ENCODE results near the gene ANGPTL5.
"Not testable (repeated sequence)": the region's sequence is repeated elsewhere in the genome, so short reads cannot be mapped to it uniquely, and the experiment has no call there.

Gene ANGPTL5

DNA sequence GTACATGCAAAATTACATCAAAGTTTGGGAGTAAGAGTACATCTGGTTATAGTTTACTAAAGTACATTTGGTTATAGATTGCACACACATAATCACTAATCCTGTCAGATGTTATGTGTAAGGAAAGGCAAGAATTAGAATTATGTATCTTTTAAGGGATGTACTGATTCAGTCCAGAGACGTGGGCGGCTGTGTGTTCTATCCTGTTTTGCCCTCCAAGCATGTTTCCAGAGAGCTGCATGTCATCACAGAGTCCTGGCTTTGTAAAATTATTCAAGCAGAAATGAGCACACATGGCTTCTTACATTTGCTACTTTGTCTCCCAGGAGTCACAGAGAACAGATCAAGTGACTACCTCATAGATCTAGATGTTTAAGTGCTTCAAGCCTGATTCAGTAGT is 34.7 kb downstream of the ANGPTL5 start:
- no peak for DNase-seq

DNA sequence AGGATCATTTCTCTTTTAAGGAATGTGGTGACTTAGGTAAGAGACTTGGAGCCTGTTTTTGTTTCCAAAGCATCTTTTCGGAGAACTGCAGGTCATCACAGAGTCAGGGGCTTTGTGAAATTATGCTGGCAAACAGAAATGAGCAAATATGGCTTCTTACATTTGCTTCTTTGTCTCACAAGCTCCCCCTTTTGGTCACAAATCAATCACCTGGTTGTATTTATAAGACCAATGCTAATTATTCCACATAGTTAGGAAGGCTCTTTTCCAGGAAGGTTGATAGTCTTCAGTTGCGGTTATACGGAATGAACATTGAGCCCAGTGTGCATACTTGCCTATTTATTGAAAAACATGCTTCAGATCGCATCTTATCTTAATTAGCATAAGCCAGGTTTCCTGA is 36.1 kb downstream of the ANGPTL5 start:
- no peak for DNase-seq

GRCh38 chr11:101872171-101872882 is 44.0 kb downstream of the ANGPTL5 start:
- no peak for DNase-seq

- DNase-seq, result no peak
Observed at GRCh38 chr11:101870510-101870909, 45.8 kb downstream of the ANGPTL5 start.

- no peak for DNase-seq
Observed at GRCh38 chr11:101867951-101868350, 48.4 kb downstream of the ANGPTL5 start.

DNA sequence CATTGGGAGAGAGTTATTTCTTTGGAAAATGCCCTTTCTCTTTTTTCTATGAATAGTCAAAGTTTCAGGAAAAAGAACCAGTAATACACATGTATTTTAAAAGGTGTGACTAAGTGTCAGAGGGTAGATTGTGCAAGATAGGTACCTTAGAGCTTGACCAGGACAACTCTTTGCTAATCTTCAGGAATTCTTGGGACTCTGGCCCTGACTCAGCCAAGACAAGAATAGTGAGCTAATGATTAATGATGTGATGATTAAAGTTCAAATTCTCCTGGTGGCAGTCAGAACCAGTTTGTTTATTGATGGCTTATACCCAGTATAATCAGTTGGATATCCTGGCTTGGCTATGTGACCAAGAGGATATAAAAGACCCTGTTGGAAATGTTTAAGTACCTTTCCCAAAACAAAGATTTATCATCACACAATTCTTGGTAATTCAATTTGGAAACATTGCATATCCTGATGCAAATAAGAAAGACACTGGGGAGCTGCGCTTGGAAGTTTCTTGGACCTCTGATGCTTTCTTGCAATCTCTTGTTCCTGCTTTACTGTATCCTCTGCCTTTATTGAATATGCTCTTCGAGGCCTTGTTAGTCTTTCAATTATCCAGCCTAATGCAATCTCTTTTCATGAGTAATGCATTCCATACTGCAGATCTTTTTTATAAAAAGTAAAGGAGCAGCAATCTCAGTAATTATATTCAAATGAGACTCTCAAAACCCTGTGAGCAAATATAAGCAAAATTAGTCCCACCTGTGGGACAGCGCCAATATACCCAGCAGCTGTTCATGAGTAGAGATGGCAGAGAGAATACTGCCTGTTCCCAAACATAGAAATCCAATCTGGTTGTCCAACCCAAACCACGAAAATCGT is 49.5 kb downstream of the ANGPTL5 start:
- no peak for DNase-seq

GRCh38 chr11:101864098-101864497 is 52.2 kb downstream of the ANGPTL5 start:
- DNase-seq, result no peak

GRCh38 chr11:101863361-101863760 is 53.0 kb downstream of the ANGPTL5 start:
- DNase-seq, result no peak

- no peak for DNase-seq
Observed at GRCh38 chr11:101862391-101863233, 53.7 kb downstream of the ANGPTL5 start.

DNA sequence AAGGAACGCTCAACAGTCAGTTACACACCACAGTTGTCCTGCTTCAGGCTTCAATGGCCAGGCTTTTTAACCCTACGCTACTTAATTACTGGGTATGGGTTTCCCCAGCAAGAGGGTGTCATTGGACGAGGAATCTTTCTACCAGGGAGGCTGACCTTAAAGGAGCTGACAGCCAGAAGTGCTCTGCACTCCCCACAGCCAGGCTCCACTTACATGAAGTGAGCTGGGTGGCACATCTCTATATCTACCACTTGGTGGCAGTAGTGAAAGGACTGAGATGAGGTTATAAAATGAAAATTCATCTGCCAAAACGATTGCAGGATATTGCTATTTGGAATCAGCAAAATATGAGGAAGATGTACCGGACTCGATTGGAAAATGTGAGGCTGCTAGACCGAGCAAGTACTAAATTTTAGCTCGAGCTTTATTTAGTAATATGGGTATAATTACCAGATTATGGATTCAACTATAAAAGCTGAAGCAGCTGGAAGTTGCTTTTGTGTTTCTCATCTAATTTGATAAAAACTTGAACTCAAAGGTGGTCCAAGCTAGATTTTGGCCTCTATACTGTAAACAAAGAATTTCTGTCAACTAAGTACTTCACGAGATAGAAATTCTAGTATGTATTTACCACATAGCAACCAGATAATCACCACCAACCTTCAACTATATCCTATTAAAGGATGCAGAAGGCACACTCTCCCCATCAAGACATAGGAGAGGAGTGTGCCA is 55.5 kb downstream of the ANGPTL5 start:
- DNase-seq, result peak; percentile 5

DNA sequence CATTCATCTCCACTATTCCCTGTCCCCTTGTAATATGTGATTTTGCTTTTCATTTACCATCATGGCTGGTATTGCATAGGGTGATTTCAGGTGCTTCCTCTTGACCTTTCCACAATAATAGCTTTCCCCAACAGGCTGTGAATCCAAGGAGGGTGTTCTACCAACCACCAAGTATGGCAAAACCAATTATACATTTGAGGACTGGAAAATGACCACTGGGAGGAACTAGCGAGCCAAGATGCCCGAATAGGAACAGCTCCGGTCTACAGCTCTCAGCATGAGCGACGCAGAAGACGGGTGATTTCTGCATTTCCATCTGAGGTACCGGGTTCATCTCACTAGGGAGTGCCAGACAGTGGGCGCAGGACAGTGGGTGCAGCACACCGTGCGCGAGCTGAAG is 64.1 kb downstream of the ANGPTL5 start:
- DNase-seq, result not testable (repeated sequence)

- DNase-seq, result no peak
Observed at GRCh38 chr11:101848262-101848661, 68.1 kb downstream of the ANGPTL5 start.

GRCh38 chr11:101844608-101845007 is 71.7 kb downstream of the ANGPTL5 start:
- DNase-seq, result no peak

DNA sequence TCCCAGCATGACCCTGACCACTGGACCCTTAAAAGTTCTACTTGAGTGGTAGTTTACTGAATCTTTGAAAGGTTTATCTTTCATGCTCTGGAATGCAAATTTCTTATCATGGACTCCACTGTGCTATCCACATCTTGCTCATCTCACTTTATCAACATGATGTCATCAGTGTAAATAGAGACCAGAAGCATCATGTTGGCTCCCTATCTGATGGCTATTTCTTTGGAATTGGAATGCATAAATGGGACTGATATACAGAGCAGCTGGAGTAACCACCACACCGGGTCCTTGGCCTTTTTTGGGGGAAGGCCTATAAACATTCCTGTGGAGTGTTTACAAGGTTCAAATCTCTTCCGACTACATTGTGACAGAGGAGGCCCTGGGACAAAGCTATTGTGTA is 75.6 kb downstream of the ANGPTL5 start:
- no peak for DNase-seq
